ENCODE data around the gene PPP2R3B. TPM values are rescaled to one million over a fixed set of nuclear protein-coding genes. Genes with fewer than 3 reads are reported as not detected.

The PPP2R3B gene
- polyA plus RNA-seq, 1 donor from 2014 or later: 41.7 TPM

DNA sequence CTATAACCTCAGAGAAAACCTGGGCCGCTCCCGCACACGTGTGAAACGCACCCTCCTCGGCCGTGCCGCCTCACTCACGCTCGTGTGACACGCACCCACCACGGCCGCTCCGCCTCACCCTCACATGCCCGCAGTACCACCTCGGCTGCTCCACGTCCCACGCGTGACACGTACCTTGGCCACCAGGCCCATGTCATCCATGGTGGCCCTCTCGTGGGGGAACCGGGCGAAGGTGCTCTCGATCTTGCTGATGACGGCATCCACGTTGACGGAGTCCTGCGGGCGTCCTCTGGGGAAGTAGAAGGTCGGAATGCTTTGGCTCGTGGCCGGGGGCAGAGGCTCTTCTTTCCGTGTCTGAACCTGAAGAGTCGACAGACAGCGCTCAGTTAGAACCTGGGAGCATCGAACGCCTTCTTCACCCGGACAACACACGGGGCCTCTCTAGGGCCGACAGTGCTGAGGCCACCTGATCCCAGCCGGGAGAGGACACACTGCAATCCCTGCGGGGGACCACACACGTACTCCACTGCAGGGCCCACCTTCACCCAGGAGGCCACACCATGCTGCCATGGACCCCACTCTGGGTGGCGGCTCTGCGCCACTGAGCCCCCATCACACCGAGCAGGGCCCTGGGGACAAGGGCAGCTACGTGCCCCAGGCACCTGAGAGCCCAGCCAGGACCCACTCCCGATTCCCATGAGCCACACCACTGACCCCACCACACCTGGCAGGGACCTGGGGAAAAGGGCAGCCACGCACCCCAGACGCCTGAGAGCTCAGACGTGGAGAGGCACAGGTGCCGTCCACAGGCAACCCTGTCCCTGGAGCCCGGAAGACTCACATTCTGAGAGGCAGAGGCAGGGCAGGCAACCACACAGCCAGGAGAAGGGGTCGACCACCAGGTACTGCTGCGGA, 25.2 kb downstream of the PPP2R3B start:
- H3K27me3 ChIP-seq (ENCODE audit: insufficient read depth, low read depth, low read length): no peaks in the 10 kb centered on the region
- no peaks in the 10 kb centered on the region for H3K9me2 ChIP-seq (ENCODE audit: insufficient read depth, low read length)
- no peaks in the 10 kb centered on the region for H3F3A ChIP-seq (ENCODE audit: insufficient read depth, low read length, poor library complexity, severe bottlenecking)
- H2AFZ ChIP-seq (ENCODE audit: low read depth, low read length): no peak overlapping the region
- H3K27ac ChIP-seq (ENCODE audit: low read length): no peak overlapping the region
- H3K4me3 ChIP-seq (ENCODE audit: low read length): no peak overlapping the region
- TF ChIP-seq RAD21 (conservative IDR thresholded peaks at IDR 0.05) (no peak), MXI1 (conservative IDR thresholded peaks at IDR 0.05; ENCODE audit: poor library complexity, severe bottlenecking) (no peak), POLR2AphosphoS5 (IDR thresholded peaks at IDR 0.05) (no peak), SMC3 (conservative IDR thresholded peaks at IDR 0.05; ENCODE audit: poor library complexity) (no peak), EP300 (conservative IDR thresholded peaks at IDR 0.05; ENCODE audit: poor library complexity, severe bottlenecking) (no peak)
- TF ChIP-seq, protein P1, sequence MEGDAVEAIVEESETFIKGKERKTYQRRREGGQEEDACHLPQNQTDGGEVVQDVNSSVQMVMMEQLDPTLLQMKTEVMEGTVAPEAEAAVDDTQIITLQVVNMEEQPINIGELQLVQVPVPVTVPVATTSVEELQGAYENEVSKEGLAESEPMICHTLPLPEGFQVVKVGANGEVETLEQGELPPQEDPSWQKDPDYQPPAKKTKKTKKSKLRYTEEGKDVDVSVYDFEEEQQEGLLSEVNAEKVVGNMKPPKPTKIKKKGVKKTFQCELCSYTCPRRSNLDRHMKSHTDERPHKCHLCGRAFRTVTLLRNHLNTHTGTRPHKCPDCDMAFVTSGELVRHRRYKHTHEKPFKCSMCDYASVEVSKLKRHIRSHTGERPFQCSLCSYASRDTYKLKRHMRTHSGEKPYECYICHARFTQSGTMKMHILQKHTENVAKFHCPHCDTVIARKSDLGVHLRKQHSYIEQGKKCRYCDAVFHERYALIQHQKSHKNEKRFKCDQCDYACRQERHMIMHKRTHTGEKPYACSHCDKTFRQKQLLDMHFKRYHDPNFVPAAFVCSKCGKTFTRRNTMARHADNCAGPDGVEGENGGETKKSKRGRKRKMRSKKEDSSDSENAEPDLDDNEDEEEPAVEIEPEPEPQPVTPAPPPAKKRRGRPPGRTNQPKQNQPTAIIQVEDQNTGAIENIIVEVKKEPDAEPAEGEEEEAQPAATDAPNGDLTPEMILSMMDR (IDR thresholded peaks at IDR 0.05; ENCODE audit: poor library complexity, severe bottlenecking): no peak
- H3K79me2 ChIP-seq (replicated peaks; ENCODE audit: insufficient read depth, low read length): no peaks in the 10 kb centered on the region
- H3K9ac ChIP-seq (ENCODE audit: low read length): no peak overlapping the region
- H4K20me1 ChIP-seq (ENCODE audit: insufficient read depth): no peaks in the 10 kb centered on the region
- H3K9me3 ChIP-seq (ENCODE audit: low read length): peaks cover 17% of the 10 kb centered on the region
- H3K4me2 ChIP-seq (ENCODE audit: low read length): no peak overlapping the region
- H3K36me3 ChIP-seq (ENCODE audit: insufficient read depth, low read length): peaks cover 13% of the 10 kb centered on the region

GRCh38 chrX:360496-361150, 26.1 kb downstream of the PPP2R3B start:
- Histone ChIP-seq H3F3A (ENCODE audit: insufficient read depth, low read length, poor library complexity, severe bottlenecking) (no peaks in the 10 kb centered on the region), H3K36me3 (ENCODE audit: insufficient read depth, low read length) (peaks cover 13% of the 10 kb centered on the region), H4K20me1 (ENCODE audit: insufficient read depth) (no peaks in the 10 kb centered on the region), H3K9me3 (ENCODE audit: low read length) (peaks cover 17% of the 10 kb centered on the region), H3K9me2 (ENCODE audit: insufficient read depth, low read length) (no peaks in the 10 kb centered on the region), H3K27ac (ENCODE audit: low read length) (no peak overlapping the region), H2AFZ (ENCODE audit: low read depth, low read length) (no peak overlapping the region), H3K4me2 (ENCODE audit: low read length) (no peak overlapping the region), H3K79me2 (replicated peaks; ENCODE audit: insufficient read depth, low read length) (no peaks in the 10 kb centered on the region), H3K9ac (ENCODE audit: low read length) (no peak overlapping the region), H3K27me3 (ENCODE audit: insufficient read depth, low read depth, low read length) (no peaks in the 10 kb centered on the region), H3K4me3 (ENCODE audit: low read length) (no peak overlapping the region)
- TF ChIP-seq EP300 (conservative IDR thresholded peaks at IDR 0.05; ENCODE audit: poor library complexity, severe bottlenecking) (no peak), SMC3 (conservative IDR thresholded peaks at IDR 0.05; ENCODE audit: poor library complexity) (no peak), MXI1 (conservative IDR thresholded peaks at IDR 0.05; ENCODE audit: poor library complexity, severe bottlenecking) (no peak), EZH2 (IDR thresholded peaks at IDR 0.05; ENCODE audit: borderline replicate concordance, insufficient read depth, low read length, poor library complexity, severe bottlenecking) (no peak), REST (IDR thresholded peaks at IDR 0.05; ENCODE audit: borderline replicate concordance) (no peak), RAD21 (conservative IDR thresholded peaks at IDR 0.05) (no peak), TAF1 (IDR thresholded peaks at IDR 0.05; ENCODE audit: low read depth) (no peak), POLR2AphosphoS5 (IDR thresholded peaks at IDR 0.05) (no peak)
- TF ChIP-seq, protein P1 (IDR thresholded peaks at IDR 0.05; ENCODE audit: poor library complexity, severe bottlenecking): no peak

Measured in neural cell (in vitro differentiated cells).